HL-60 (cell line): ENCODE results near the gene IL17RD.

Experiments used
- DNase-seq, 2 experiments: peaks; one replicate each; pipeline ENCODE4 v3.0.0-alpha.2; 2010 to 2020; ENCODE audit warnings: low read depth in 1 of 2, low spot score in 1 of 2
- H3K27ac ChIP-seq: fragments of 250-450 bp; sonication (Bioruptor Pico); replicated peaks from 2 replicates; pipeline ENCODE4 v1.5.1; 2020; ENCODE audit warnings: mild to moderate bottlenecking, moderate library complexity
- H3K27me3 ChIP-seq: fragments of 250-450 bp; sonication (Bioruptor Pico); 2 replicates; pipeline ENCODE4 v1.5.1; 2021; ENCODE audit warnings: mild to moderate bottlenecking, moderate library complexity; ENCODE audit not compliant: insufficient read depth, poor library complexity, severe bottlenecking
- H3K4me3 ChIP-seq: replicated peaks from 2 replicates; pipeline ENCODE4 v1.5.1; 2011; ENCODE audit warnings: mild to moderate bottlenecking, control low read depth, low read length; ENCODE audit not compliant: insufficient read depth
- GABPA ChIP-seq: IDR thresholded peaks from 2 replicates; pipeline ENCODE4 v1.6.1; 2012; ENCODE audit warnings: low read depth
- POLR2AphosphoS5 ChIP-seq: IDR thresholded peaks from 2 replicates; pipeline ENCODE4 v1.6.1; 2012; ENCODE audit warnings: low read depth
- REST ChIP-seq: IDR thresholded peaks from 2 replicates; pipeline ENCODE4 v1.6.1; 2012; ENCODE audit warnings: low read depth; ENCODE audit not compliant: insufficient replicate concordance
- SPI1 ChIP-seq: IDR thresholded peaks from 2 replicates; pipeline ENCODE4 v1.6.1; 2012; ENCODE audit warnings: low read depth, mild to moderate bottlenecking, borderline replicate concordance
- TF ChIP-seq, protein P1 (sequence below): IDR thresholded peaks from one replicate; pipeline ENCODE4 v1.5.1; 2011; ENCODE audit warnings: low read length, control low read depth, inconsistent platforms; ENCODE audit not compliant: insufficient read depth

Gene IL17RD

DNA sequence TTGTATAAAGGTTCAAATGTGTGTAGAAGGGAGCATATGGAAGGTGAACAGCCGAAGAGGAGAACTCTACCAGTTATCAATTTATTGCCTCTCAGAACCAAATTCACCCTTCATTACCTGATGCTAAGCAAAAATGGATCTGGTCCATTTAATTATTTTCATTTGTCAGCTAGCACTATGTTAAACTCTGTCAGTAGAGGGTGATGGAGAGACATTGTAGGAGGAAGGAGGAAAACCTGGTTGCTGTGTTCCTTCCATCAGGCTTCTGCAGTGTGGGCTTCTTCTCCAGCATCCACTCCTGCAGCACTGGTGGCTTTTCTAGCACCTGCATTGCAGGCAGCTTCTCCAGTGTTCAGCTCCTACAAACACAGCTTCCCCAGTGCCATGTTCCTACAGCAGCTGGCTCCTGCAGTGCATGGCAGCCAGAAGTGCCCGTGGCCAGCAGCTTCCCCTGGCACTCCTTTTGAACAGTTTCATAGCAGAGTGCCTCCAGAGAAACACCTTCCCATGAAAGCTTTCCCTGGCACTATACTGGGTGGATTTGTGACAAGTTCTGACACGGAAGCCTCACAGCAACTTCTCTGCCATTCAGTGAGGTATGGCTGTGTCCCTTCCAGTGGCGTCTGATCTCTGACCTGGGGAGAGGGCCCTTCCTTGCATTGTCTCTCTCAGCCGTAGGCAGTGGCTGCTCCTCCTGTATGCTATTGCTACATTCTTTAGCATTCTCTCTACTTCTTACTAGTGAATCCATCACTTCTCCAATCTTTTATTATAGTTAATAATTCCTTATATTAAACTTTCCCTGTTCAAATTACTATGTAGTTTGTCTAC is 14.6 kb upstream of the IL17RD start:
- TF ChIP-seq, protein P1, sequence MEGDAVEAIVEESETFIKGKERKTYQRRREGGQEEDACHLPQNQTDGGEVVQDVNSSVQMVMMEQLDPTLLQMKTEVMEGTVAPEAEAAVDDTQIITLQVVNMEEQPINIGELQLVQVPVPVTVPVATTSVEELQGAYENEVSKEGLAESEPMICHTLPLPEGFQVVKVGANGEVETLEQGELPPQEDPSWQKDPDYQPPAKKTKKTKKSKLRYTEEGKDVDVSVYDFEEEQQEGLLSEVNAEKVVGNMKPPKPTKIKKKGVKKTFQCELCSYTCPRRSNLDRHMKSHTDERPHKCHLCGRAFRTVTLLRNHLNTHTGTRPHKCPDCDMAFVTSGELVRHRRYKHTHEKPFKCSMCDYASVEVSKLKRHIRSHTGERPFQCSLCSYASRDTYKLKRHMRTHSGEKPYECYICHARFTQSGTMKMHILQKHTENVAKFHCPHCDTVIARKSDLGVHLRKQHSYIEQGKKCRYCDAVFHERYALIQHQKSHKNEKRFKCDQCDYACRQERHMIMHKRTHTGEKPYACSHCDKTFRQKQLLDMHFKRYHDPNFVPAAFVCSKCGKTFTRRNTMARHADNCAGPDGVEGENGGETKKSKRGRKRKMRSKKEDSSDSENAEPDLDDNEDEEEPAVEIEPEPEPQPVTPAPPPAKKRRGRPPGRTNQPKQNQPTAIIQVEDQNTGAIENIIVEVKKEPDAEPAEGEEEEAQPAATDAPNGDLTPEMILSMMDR, result peak; percentile 8
- TF ChIP-seq SPI1, result no peak
- DNase-seq, result no peak
- H3K4me3 ChIP-seq, result no peak overlapping the region

DNA sequence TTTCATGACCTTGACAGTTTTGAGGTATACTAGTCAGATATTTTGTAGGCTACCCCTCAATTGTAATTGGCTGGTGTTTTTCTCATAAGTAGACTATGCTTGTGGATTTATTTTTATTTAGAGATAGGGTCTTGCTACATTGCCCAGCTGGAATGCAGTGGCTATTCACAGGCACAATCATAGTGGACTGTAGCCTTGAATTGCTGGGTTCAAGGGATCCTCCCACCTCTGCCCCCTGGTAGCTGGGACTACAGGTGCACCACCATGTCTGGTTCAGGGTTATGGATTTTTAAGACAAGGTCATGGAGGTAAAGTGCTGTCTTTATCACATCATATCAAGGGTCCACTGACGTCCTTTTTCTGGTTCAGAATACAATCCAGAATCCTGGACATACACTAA is 10.9 kb upstream of the IL17RD start:
- Histone ChIP-seq H3K4me3 (no peak overlapping the region), H3K27ac (no peak overlapping the region), H3K27me3 (no peaks in the 10 kb centered on the region)
- DNase-seq, result no peak
- TF ChIP-seq POLR2AphosphoS5 (no peak), GABPA (no peak), SPI1 (no peak)

More for the DNA sequence above, 14.6 kb upstream of the IL17RD start:
- Histone ChIP-seq H3K27me3 (no peaks in the 10 kb centered on the region), H3K27ac (no peak overlapping the region)

- Histone ChIP-seq H3K4me3 (no peak overlapping the region), H3K27ac (no peak overlapping the region), H3K27me3 (no peaks in the 10 kb centered on the region)
- TF ChIP-seq REST, result no peak
- TF ChIP-seq POLR2AphosphoS5, result no peak
- TF ChIP-seq, protein P1, result no peak
- TF ChIP-seq SPI1, result no peak
- no peak for TF ChIP-seq GABPA
- DNase-seq, result no peak
These were observed 8.5 kb upstream of the IL17RD start for GRCh38 chr3:57173687-57174086.

DNA sequence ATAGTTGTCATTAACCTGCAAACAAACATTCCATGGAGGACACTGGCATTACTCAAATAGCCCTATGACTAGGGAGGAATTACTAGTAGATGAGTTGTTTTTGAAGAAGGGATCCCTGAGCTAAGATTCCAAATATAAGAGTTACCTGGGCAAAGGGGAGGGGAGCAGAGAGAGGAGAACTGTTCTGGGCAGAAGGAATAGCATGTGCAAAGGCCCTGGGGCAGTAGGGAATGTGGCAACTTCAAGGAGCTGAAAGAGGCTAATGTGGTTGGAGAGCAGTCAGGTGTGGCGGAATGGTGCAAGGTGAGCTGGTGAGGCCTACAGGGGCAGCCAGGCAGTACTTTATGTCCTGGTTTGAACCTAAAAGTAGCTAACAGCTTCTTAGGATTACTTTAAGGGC is 5.8 kb upstream of the IL17RD start:
- no peak for DNase-seq
- Histone ChIP-seq H3K27ac (no peak overlapping the region), H3K4me3 (no peak overlapping the region), H3K27me3 (peaks cover 12% of the 10 kb centered on the region)
- TF ChIP-seq SPI1, result no peak

DNA sequence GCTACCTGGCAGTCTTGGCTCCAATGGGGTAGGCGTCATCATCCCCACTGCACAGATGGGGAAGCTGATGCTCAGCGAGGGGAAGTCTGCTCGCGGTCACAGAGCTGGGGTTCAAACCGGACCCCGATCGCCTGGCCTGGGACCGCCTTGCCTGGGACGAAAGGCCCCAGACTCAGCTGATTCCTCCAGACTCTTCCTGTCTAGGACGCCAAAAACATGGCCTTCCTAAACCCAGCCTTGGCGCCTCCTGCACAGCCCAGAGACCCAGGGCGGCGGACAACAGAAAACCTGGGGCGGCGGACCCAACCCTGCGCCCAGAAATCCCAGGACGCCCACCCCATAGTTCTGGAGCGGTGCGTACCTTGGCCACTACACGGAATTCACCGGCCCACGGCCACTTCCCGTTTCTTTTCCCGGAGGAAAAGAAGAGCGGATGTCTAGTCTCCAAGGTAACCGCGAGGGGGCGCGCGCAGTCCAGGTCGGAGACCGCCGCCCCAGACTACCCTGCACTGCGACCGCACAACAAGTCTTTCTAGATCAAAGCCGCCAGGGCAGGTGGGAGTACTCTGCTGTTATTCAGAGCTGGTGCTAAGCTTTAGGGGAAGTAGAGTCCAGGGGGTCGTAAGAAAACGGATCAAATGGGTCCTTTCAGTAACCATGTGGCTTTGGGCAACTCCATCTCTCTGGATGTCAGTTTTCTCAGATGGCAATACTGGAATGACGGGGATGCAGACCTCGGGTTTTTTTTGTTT is 4.9 kb upstream of the IL17RD start:
- TF ChIP-seq, protein P1, result peak; percentile 52
- peak; percentile 93 for TF ChIP-seq SPI1
- no peak for TF ChIP-seq REST
- no peak overlapping the region for H3K27ac ChIP-seq
- DNase-seq, result peak; percentile 32 to 67
- peaks cover 17% of the 10 kb centered on the region for H3K27me3 ChIP-seq
- H3K4me3 ChIP-seq, result peak overlapping the region; percentile 45
